ENCODE results near the gene NBEA. TPM values are rescaled to one million over a fixed set of nuclear protein-coding genes. Genes with fewer than 3 reads are reported as not detected.

Gene NBEA
- total and polyA plus RNA-seq, 2 experiments from 2014 or later: 9.1 to 29.1 TPM

- Histone ChIP-seq H3K36me3 (ENCODE audit: insufficient read depth) (no peaks in the 10 kb centered on the region), H2AFZ (no peak overlapping the region), H3F3A (replicated peaks; ENCODE audit: low read depth) (no peaks in the 10 kb centered on the region), H3K9me2 (ENCODE audit: insufficient read depth) (no peaks in the 10 kb centered on the region), H3K79me2 (replicated peaks; ENCODE audit: insufficient read depth) (no peaks in the 10 kb centered on the region), H3K27ac (ENCODE audit: low read depth) (no peak overlapping the region), H3K4me2 (no peak overlapping the region), H3K4me3 (no peak overlapping the region), H3K27me3 (ENCODE audit: insufficient read depth) (no peaks in the 10 kb centered on the region), H3K4me1 (ENCODE audit: insufficient read depth) (peaks cover 5% of the 10 kb centered on the region; the same call in 1 of the 2 replicates), H4K20me1 (replicated peaks; ENCODE audit: insufficient read depth) (no peaks in the 10 kb centered on the region)
- no peak overlapping the region for H3K27ac Mint-ChIP-seq
- peaks cover 2% of the 10 kb centered on the region for H3K27me3 Mint-ChIP-seq (ENCODE audit: insufficient read depth, low read depth, poor library complexity)
- ATAC-seq: no peak
- DNase-seq (ENCODE audit: low spot score): no peak
- no peaks in the 10 kb centered on the region; the same call in 2 of the 3 replicates for H3K36me3 Mint-ChIP-seq (ENCODE audit: low read depth)
- TF ChIP-seq ZNF331 (CRISPR knock-in tag; IDR thresholded peaks at IDR 0.05; ENCODE audit: low read depth) (no peak), POLR2AphosphoS5 (IDR thresholded peaks at IDR 0.05; ENCODE audit: low read depth) (no peak), STAT1 (IDR thresholded peaks at IDR 0.05; ENCODE audit: unreplicated experiment) (no peak), EZH2phosphoT487 (IDR thresholded peaks at IDR 0.05; ENCODE audit: unreplicated experiment) (no peak), JUNB (IDR thresholded peaks at IDR 0.05; ENCODE audit: unreplicated experiment) (no peak), ETS1 (IDR thresholded peaks at IDR 0.05) (no peak), EZH2 (IDR thresholded peaks at IDR 0.05; ENCODE audit: low read depth, unreplicated experiment) (no peak), ZNF462 (CRISPR knock-in tag; IDR thresholded peaks at IDR 0.05) (no peak), REST (IDR thresholded peaks at IDR 0.05; ENCODE audit: unreplicated experiment) (no peak), CTCF (conservative IDR thresholded peaks at IDR 0.05; ENCODE audit: low read depth in 2 of 2) (no peak)
- H3K4me3 Mint-ChIP-seq: no peak overlapping the region
- H3K9me3 Mint-ChIP-seq: no peaks in the 10 kb centered on the region
- peaks cover 12% of the 10 kb centered on the region for H3K4me1 Mint-ChIP-seq
Measured at GRCh38 chr13:35392768-35393167, 450.7 kb downstream of the NBEA start.

All from GM23338 (cell line).